Peyer's patch (tissue), 4 donors: ENCODE results near the gene C11orf16. TPM values are rescaled to one million over a fixed set of nuclear protein-coding genes. Genes with fewer than 3 reads are reported as not detected.

ENCODE experiments used
- DNase-seq, 3 donors: peaks; one replicate each; pipeline ENCODE4 v3.0.0-alpha.2; 2017 to 2019
- H3K27ac ChIP-seq, 4 donors: fragments of 200-600 bp; sonication (generic); one replicate each; pipeline ENCODE4 v1.5.1; 2016 to 2019
- H3K27me3 ChIP-seq, 2 donors: fragments of 200-600 bp; sonication (generic); one replicate each; pipeline ENCODE4 v1.5.1; 2019
- H3K36me3 ChIP-seq, 3 donors: fragments of 200-600 bp; sonication (generic); one replicate each; pipeline ENCODE4 v1.5.1; 2016 to 2019
- H3K4me1 ChIP-seq, 4 donors: fragments of 200-600 bp; sonication (generic); one replicate each; pipeline ENCODE4 v1.5.1; 2016 to 2019
- H3K4me3 ChIP-seq, 4 donors: fragments of 200-600 bp; sonication (generic); 1 replicate in 3 of 4; 2 replicates in 1 of 4; pipeline ENCODE4 v1.5.1; 2016 to 2019; ENCODE audit warnings: mild to moderate bottlenecking in 1 of 4
- H3K9me3 ChIP-seq, 4 donors: fragments of 200-600 bp; sonication (generic); one replicate each; pipeline ENCODE4 v1.5.1; 2016 to 2019; ENCODE audit warnings: mild to moderate bottlenecking in 1 of 4
- POLR2A ChIP-seq, 2 donors: fragments of 450-650 bp; IDR thresholded peaks; one replicate each; pipeline ENCODE4 v1.5.1; 2017; ENCODE audit warnings: antibody characterized with exemption in 2 of 2, mild to moderate bottlenecking in 2 of 2, moderate library complexity in 2 of 2
- total RNA-seq, 4 donors: library from RNA; depleted of rRNA; stranded (reverse); fragments of >200 nt; gene quantifications; one replicate each; pipeline ENCODE4 v1.1.0, GENCODE V29; 2016
- TF ChIP-seq, protein P1 (sequence below), 6 experiments: fragments of 450-650 bp in 4 of 6; fragments of 200-600 bp in 2 of 6; sonication (generic) in 1 of 6; IDR thresholded peaks; one replicate each; pipeline ENCODE4 v1.5.1; 2017 to 2019; ENCODE audit warnings: antibody characterized with exemption in 6 of 6, mild to moderate bottlenecking in 3 of 6, moderate library complexity in 1 of 6

C11orf16 gene
- total RNA-seq, 4 donors from 2014 or later, result not detected

DNA sequence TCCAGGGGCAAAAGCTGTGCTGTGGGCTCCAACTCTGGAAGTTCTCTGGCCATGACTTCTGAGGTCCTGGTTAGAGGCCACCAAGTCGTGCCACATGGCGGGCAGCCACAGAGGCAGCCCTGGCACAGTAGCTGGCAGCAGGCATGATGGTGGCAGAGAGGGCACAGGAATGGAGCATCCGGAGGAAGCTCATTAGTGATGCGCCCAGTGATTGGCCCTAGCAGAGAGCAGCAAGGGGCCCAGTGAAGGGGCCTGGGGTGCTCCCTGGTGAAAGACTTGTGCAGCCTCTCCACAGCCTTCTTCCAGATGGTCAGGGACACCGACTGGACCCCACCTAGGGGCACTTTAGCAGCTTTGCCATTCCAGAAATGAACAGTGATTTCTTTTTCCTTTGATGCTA is 7.0 kb downstream of the C11orf16 start:
- DNase-seq, result no peak
- no peaks in the 10 kb centered on the region for H3K4me1 ChIP-seq
- peaks cover 0 to 24% (median 0%) of the 10 kb centered on the region in 3 donors for H3K36me3 ChIP-seq
- no peaks in the 10 kb centered on the region for H3K9me3 ChIP-seq
- no peak overlapping the region for H3K27ac ChIP-seq
- no peaks in the 10 kb centered on the region for H3K27me3 ChIP-seq
- no peak overlapping the region for H3K4me3 ChIP-seq
- TF ChIP-seq, protein P1, sequence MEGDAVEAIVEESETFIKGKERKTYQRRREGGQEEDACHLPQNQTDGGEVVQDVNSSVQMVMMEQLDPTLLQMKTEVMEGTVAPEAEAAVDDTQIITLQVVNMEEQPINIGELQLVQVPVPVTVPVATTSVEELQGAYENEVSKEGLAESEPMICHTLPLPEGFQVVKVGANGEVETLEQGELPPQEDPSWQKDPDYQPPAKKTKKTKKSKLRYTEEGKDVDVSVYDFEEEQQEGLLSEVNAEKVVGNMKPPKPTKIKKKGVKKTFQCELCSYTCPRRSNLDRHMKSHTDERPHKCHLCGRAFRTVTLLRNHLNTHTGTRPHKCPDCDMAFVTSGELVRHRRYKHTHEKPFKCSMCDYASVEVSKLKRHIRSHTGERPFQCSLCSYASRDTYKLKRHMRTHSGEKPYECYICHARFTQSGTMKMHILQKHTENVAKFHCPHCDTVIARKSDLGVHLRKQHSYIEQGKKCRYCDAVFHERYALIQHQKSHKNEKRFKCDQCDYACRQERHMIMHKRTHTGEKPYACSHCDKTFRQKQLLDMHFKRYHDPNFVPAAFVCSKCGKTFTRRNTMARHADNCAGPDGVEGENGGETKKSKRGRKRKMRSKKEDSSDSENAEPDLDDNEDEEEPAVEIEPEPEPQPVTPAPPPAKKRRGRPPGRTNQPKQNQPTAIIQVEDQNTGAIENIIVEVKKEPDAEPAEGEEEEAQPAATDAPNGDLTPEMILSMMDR (IDR thresholded peaks at IDR 0.05), result no peak
- TF ChIP-seq POLR2A (IDR thresholded peaks at IDR 0.05), result no peak

DNA sequence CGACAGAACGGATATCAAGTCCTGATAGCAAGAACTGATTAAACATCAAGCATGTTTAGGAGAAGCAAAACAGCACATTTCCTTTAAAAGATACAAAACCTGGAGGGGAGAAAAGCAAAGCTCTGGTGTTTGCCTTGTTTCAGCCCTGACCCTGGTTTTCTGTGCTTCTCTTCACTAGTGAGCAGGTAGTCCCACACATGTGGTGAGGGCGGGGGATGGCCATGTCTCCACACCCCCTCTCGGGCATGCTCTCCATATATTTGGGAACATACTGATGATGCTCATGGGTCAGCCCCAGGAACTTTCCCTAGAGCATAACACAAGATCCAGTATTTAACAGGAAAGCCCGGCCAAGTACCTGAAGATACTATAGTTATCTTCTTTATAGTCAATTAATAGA is 10.1 kb downstream of the C11orf16 start:
- no peak overlapping the region for H3K4me3 ChIP-seq
- no peak for TF ChIP-seq POLR2A (IDR thresholded peaks at IDR 0.05)
- TF ChIP-seq, protein P1 (IDR thresholded peaks at IDR 0.05), result no peak
- H3K4me1 ChIP-seq, result no peaks in the 10 kb centered on the region
- no peak for DNase-seq
- no peak overlapping the region for H3K27ac ChIP-seq
- no peaks in the 10 kb centered on the region for H3K9me3 ChIP-seq
- H3K27me3 ChIP-seq, result no peaks in the 10 kb centered on the region
- peaks cover 0 to 52% (median 0%) of the 10 kb centered on the region in 3 donors for H3K36me3 ChIP-seq

DNA sequence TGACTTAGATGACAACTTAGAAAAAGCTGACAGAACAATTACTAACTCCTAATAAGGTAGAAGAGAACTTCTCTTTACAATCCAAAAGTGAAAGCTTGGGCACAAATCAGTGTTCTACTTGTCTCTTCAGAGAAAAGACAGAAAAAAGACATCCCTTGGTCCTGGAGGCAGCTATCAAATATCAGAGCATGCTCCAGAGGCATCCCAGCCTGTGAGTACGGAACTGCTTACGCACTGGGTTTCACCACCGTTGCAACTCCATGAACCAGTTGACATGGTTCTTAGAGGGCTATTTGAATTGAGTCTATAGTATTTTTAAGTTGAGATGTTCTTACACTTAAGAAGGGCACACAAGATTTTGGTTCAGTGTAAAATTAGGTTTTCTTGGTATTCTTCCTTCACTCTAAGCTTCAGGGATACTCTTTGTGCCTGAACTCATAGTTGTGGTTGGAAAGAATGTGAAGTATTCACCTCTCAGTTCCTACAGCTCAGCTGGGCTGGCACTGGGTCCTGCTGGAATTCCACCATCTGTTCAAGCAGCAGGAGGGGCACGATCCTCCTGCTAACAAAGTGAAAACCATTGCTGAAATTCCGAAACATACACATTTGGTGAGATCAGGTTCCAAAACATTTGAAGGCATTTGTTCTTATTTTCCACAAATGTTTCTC is 15.5 kb downstream of the C11orf16 start:
- no peak for DNase-seq
- H3K27me3 ChIP-seq, result no peaks in the 10 kb centered on the region
- TF ChIP-seq, protein P1 (IDR thresholded peaks at IDR 0.05), result no peak
- TF ChIP-seq POLR2A (IDR thresholded peaks at IDR 0.05), result no peak
- H3K27ac ChIP-seq, result peak overlapping the region in 1 of 4 donors; percentile 55
- H3K36me3 ChIP-seq, result peaks cover 0 to 50% (median 0%) of the 10 kb centered on the region in 3 donors
- H3K9me3 ChIP-seq, result no peaks in the 10 kb centered on the region
- no peak overlapping the region for H3K4me3 ChIP-seq
- H3K4me1 ChIP-seq, result peaks cover 0 to 18% (median 0%) of the 10 kb centered on the region in 4 donors

DNA sequence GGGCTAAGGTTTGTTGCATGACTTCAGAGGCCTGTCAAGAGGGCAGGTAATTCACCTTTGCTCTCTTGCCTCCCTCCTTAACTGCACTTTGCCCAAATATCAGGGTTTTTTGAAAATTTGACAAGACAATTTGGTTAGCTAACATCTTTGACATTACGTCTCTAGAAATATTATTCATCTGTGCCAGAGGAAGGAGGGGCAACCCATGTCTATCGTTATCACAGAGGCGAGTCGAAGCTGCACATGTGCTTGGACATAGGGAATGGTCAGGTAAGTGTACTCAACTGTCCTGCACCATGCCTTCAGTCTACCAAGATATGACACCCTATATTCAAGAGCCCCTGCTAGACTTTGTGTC is 18.1 kb downstream of the C11orf16 start:
- peaks cover 0 to 30% (median 0%) of the 10 kb centered on the region in 4 donors for H3K4me1 ChIP-seq
- H3K27me3 ChIP-seq, result no peaks in the 10 kb centered on the region
- TF ChIP-seq, protein P1 (IDR thresholded peaks at IDR 0.05), result no peak
- TF ChIP-seq POLR2A (IDR thresholded peaks at IDR 0.05), result no peak
- H3K36me3 ChIP-seq, result peaks cover 0 to 24% (median 0%) of the 10 kb centered on the region in 3 donors
- H3K27ac ChIP-seq, result peak overlapping the region; percentile 17 to 66 (median 34)
- no peak overlapping the region for H3K4me3 ChIP-seq
- no peak for DNase-seq
- no peaks in the 10 kb centered on the region for H3K9me3 ChIP-seq

GRCh38 chr11:8913961-8914660 is 18.6 kb downstream of the C11orf16 start:
- TF ChIP-seq, protein P1 (IDR thresholded peaks at IDR 0.05), result peak; percentile 8 to 53 (median 34)
- TF ChIP-seq POLR2A (IDR thresholded peaks at IDR 0.05), result no peak
- Histone ChIP-seq H3K27ac (peak overlapping the region; percentile 17 to 66 (median 34)), H3K4me3 (peak overlapping the region in 1 of 4 donors; percentile 17), H3K9me3 (no peaks in the 10 kb centered on the region), H3K36me3 (peaks cover 0 to 18% (median 0%) of the 10 kb centered on the region in 3 donors), H3K27me3 (no peaks in the 10 kb centered on the region), H3K4me1 (peaks cover 0 to 30% (median 0%) of the 10 kb centered on the region in 4 donors)
- DNase-seq, result peak in 2 of 3 donors; percentile 32 to 55
